GM12878 (cell line): ENCODE results near the gene ENDOD1. TPM values are rescaled to one million over a fixed set of nuclear protein-coding genes. Genes with fewer than 3 reads are reported as not detected.

ENCODE experiments used
- ASH2L ChIP-seq: fragments of 300-600, 200-600 bp; sonication (generic); IDR thresholded peaks from 2 replicates; pipeline ENCODE4 v1.6.1; 2017; ENCODE audit warnings: low read depth, mild to moderate bottlenecking, borderline replicate concordance
- BMI1 ChIP-seq: fragments of 450-650 bp; IDR thresholded peaks from 2 replicates; pipeline ENCODE4 v1.6.1; 2016; ENCODE audit warnings: mild to moderate bottlenecking, moderate library complexity, borderline replicate concordance
- CBX5 ChIP-seq: sonication (generic); IDR thresholded peaks from 2 replicates; pipeline ENCODE4 v1.6.1; 2016; ENCODE audit warnings: low read depth, moderate library complexity, mild to moderate bottlenecking, inconsistent platforms
- CREB1 ChIP-seq: IDR thresholded peaks from 2 replicates; pipeline ENCODE4 v1.6.1; 2012; ENCODE audit warnings: low read depth, mild to moderate bottlenecking, inconsistent platforms
- EP300 ChIP-seq, 2 experiments: fragments of 150-350 bp in 1 of 2; IDR thresholded peaks; 2 replicates each; pipeline ENCODE4 v1.6.1; 2011 to 2012; ENCODE audit warnings: low read depth in 2 of 2, low read length in 2 of 2, borderline replicate concordance in 1 of 2, improper control_type of control experiment in 1 of 2, inconsistent platforms in 1 of 2; ENCODE audit not compliant: control insufficient read depth in 1 of 2
- FOXK2 ChIP-seq: fragments of 450-650 bp; IDR thresholded peaks from 2 replicates; pipeline ENCODE4 v1.6.1; 2017; ENCODE audit warnings: mild to moderate bottlenecking, moderate library complexity
- IKZF1 ChIP-seq: fragments of 450-650 bp; conservative IDR thresholded peaks from 2 replicates; pipeline ENCODE4 v1.6.1; 2017; ENCODE audit warnings: antibody characterized with exemption, mild to moderate bottlenecking
- KDM1A ChIP-seq: fragments of 200-600 bp; sonication (generic); IDR thresholded peaks from 2 replicates; pipeline ENCODE4 v1.6.1; 2016; ENCODE audit warnings: borderline replicate concordance
- LARP7 ChIP-seq: fragments of 450-650 bp; IDR thresholded peaks from 2 replicates; pipeline ENCODE4 v1.6.1; 2017; ENCODE audit warnings: mild to moderate bottlenecking
- RAD51 ChIP-seq: fragments of 450-650 bp; IDR thresholded peaks from 2 replicates; pipeline ENCODE4 v1.6.1; 2016; ENCODE audit warnings: moderate library complexity, mild to moderate bottlenecking, inconsistent platforms
- RB1 ChIP-seq: fragments of 450-650 bp; formaldehyde crosslinking; IDR thresholded peaks from 2 replicates; pipeline ENCODE4 v1.6.1; 2017; ENCODE audit warnings: mild to moderate bottlenecking, borderline replicate concordance
- RELA ChIP-seq: fragments of 450-650 bp; IDR thresholded peaks from 2 replicates; pipeline ENCODE4 v1.8.0; 2014; ENCODE audit warnings: borderline replicate concordance; ENCODE audit not compliant: partially characterized antibody
- SRF ChIP-seq, 2 experiments: IDR thresholded peaks; 2 replicates each; pipeline ENCODE4 v1.6.1; 2011; ENCODE audit warnings: low read depth in 2 of 2, low read length in 2 of 2, mild to moderate bottlenecking in 1 of 2, moderate library complexity in 1 of 2
- TARDBP ChIP-seq: IDR thresholded peaks from 2 replicates; pipeline ENCODE4 v1.6.1; 2016; ENCODE audit warnings: borderline replicate concordance
- ZSCAN29 ChIP-seq: fragments of 450-650 bp; IDR thresholded peaks from 2 replicates; pipeline ENCODE4 v1.6.1; 2017; ENCODE audit warnings: mild to moderate bottlenecking, moderate library complexity
- polyA plus RNA-seq, 11 experiments: library from polyadenylated mRNA; depleted of rRNA in 4 of 11; unstranded in 6 of 11; stranded (reverse) in 5 of 11; fragments of >200 nt; fragmentation: Nextera tagmentation in 4 of 11; fragmentation: Illumina TruSeq in 1 of 11; extraction: Ambion mirVana in 4 of 11; extraction: Trizol in 1 of 11; gene quantifications; 1 replicate in 1 of 11; 2 replicates in 10 of 11; pipeline versions ENCODE4 v1.2.1 to v1.2.3, GENCODE V29; 2011 to 2016; ENCODE audit warnings: inconsistent platforms in 2 of 11, missing spikeins in 2 of 11, low read depth in 1 of 11
- total RNA-seq, 4 experiments: library from RNA; depleted of rRNA in 3 of 4; stranded (reverse); fragments of >200 nt in 3 of 4; fragmentation: Illumina TruSeq in 1 of 4; extraction: Trizol in 1 of 4; gene quantifications; 2 replicates each; pipeline versions ENCODE4 v1.2.1 to v1.2.3, GENCODE V29; 2013 to 2021
- TF ChIP-seq, protein P1 (sequence below): IDR thresholded peaks from 2 replicates; pipeline ENCODE4 v1.6.1; 2011; ENCODE audit warnings: mild to moderate bottlenecking, low read depth, low read length, moderate library complexity; ENCODE audit not compliant: insufficient replicate concordance
- TF ChIP-seq, protein P2 (sequence below): IDR thresholded peaks from 2 replicates; pipeline ENCODE4 v1.6.1; 2012; ENCODE audit warnings: low read length, inconsistent platforms
- TF ChIP-seq, protein P3 (sequence below): fragments of 450-650 bp; formaldehyde crosslinking; IDR thresholded peaks from 2 replicates; pipeline ENCODE4 v1.4.0; 2020; ENCODE audit warnings: mild to moderate bottlenecking, moderate library complexity

ENDOD1 gene
- total and polyA plus RNA-seq, 10 of the 15 experiments (the other 5 are each of a cell fraction or from before 2014, with no cell fraction given) = 6.0 to 30.0 (median 12.1) TPM

DNA sequence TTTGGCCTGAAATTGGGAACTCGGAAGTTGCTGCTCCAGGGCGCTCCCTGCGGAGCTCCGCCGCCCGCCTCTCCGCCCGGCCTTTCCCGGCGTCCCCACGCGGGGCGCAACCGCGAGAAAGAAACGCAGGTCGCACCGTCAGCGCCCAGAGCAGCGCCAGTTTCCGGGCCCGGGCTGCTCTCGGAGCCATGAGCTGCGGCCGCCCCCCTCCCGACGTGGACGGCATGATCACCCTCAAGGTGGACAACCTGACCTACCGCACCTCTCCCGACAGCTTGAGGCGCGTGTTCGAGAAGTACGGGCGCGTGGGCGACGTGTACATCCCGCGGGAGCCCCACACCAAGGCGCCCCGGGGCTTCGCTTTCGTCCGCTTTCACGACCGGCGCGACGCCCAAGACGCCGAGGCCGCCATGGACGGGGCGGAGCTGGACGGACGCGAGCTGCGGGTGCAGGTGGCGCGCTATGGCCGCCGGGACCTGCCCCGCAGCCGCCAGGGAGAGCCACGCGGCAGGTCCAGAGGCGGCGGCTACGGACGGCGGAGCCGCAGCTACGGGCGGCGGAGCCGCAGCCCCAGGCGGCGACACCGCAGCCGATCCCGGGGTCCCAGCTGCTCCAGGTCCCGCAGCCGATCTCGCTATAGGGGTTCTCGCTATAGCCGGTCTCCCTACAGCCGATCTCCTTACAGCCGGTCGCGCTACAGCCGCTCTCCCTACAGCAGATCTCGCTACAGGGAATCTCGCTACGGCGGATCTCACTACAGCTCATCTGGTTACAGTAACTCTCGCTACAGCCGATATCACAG is 22.4 kb upstream of the ENDOD1 start (continued):
- TF ChIP-seq CREB1 = peak; percentile 59; the same call in 1 of the 2 replicates
- TF ChIP-seq EP300 (IDR thresholded peaks at IDR 0.05; ENCODE audit: borderline replicate concordance in 1 of 2, control insufficient read depth in 1 of 2, low read depth in 2 of 2, low read length in 2 of 2) = no peak
- TF ChIP-seq ASH2L = 0 out of 2 replicates have a peak, but pooled peaks have one; percentile 38
- TF ChIP-seq SRF (IDR thresholded peaks at IDR 0.05; ENCODE audit: low read depth in 2 of 2, low read length in 2 of 2) = peak in 1 of 2 experiments; percentile 51; a peak in 1 of 4 replicates
- TF ChIP-seq LARP7 = no peak; the same call in 1 of the 2 replicates
- TF ChIP-seq, protein P1, sequence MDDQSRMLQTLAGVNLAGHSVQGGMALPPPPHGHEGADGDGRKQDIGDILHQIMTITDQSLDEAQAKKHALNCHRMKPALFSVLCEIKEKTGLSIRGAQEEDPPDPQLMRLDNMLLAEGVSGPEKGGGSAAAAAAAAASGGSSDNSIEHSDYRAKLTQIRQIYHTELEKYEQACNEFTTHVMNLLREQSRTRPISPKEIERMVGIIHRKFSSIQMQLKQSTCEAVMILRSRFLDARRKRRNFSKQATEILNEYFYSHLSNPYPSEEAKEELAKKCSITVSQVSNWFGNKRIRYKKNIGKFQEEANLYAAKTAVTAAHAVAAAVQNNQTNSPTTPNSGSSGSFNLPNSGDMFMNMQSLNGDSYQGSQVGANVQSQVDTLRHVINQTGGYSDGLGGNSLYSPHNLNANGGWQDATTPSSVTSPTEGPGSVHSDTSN = no peak
- TF ChIP-seq BMI1 = no peak
- peak; percentile 61; the same call in 1 of the 2 replicates for TF ChIP-seq RB1
- TF ChIP-seq KDM1A = no peak
- no peak for TF ChIP-seq RELA
- TF ChIP-seq RAD51 = no peak
- TF ChIP-seq CBX5 = no peak
- TF ChIP-seq, protein P2, sequence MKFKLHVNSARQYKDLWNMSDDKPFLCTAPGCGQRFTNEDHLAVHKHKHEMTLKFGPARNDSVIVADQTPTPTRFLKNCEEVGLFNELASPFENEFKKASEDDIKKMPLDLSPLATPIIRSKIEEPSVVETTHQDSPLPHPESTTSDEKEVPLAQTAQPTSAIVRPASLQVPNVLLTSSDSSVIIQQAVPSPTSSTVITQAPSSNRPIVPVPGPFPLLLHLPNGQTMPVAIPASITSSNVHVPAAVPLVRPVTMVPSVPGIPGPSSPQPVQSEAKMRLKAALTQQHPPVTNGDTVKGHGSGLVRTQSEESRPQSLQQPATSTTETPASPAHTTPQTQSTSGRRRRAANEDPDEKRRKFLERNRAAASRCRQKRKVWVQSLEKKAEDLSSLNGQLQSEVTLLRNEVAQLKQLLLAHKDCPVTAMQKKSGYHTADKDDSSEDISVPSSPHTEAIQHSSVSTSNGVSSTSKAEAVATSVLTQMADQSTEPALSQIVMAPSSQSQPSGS = no peak
- TF ChIP-seq FOXK2 = no peak
- TF ChIP-seq, protein P3, sequence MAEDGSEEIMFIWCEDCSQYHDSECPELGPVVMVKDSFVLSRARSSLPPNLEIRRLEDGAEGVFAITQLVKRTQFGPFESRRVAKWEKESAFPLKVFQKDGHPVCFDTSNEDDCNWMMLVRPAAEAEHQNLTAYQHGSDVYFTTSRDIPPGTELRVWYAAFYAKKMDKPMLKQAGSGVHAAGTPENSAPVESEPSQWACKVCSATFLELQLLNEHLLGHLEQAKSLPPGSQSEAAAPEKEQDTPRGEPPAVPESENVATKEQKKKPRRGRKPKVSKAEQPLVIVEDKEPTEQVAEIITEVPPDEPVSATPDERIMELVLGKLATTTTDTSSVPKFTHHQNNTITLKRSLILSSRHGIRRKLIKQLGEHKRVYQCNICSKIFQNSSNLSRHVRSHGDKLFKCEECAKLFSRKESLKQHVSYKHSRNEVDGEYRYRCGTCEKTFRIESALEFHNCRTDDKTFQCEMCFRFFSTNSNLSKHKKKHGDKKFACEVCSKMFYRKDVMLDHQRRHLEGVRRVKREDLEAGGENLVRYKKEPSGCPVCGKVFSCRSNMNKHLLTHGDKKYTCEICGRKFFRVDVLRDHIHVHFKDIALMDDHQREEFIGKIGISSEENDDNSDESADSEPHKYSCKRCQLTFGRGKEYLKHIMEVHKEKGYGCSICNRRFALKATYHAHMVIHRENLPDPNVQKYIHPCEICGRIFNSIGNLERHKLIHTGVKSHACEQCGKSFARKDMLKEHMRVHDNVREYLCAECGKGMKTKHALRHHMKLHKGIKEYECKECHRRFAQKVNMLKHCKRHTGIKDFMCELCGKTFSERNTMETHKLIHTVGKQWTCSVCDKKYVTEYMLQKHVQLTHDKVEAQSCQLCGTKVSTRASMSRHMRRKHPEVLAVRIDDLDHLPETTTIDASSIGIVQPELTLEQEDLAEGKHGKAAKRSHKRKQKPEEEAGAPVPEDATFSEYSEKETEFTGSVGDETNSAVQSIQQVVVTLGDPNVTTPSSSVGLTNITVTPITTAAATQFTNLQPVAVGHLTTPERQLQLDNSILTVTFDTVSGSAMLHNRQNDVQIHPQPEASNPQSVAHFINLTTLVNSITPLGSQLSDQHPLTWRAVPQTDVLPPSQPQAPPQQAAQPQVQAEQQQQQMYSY (CRISPR knock-in tag) = no peak
- no peak for TF ChIP-seq ZSCAN29
- TF ChIP-seq IKZF1 = peak; percentile 91
- TF ChIP-seq TARDBP = no peak
